Adrenal gland (tissue), 5 donors: Measurements from ENCODE around the gene TASOR2.

Experiments
- POLR2A ChIP-seq, 2 donors: fragments of 450-650 bp; IDR thresholded peaks; one replicate each; pipeline ENCODE4 v1.6.1; 2017; ENCODE audit warnings: antibody characterized with exemption in 2 of 2, mild to moderate bottlenecking in 2 of 2, moderate library complexity in 1 of 2
- TF ChIP-seq, protein P1 (sequence below), 6 experiments: fragments of 450-650 bp in 4 of 6; fragments of 200-600 bp in 2 of 6; sonication (generic) in 1 of 6; IDR thresholded peaks; 1 replicate in 5 of 6; 2 replicates in 1 of 6; pipeline versions ENCODE4 v1.5.1 to v1.8.0; 2016 to 2021; ENCODE audit warnings: antibody characterized with exemption in 6 of 6, mild to moderate bottlenecking in 2 of 6, moderate library complexity in 1 of 6
- donor health status: DM: no; HTN: no; CAD: no.

GRCh38 chr10:5730766-5731165 lies 46.1 kb downstream of the TASOR2 start:
- TF ChIP-seq, protein P1, sequence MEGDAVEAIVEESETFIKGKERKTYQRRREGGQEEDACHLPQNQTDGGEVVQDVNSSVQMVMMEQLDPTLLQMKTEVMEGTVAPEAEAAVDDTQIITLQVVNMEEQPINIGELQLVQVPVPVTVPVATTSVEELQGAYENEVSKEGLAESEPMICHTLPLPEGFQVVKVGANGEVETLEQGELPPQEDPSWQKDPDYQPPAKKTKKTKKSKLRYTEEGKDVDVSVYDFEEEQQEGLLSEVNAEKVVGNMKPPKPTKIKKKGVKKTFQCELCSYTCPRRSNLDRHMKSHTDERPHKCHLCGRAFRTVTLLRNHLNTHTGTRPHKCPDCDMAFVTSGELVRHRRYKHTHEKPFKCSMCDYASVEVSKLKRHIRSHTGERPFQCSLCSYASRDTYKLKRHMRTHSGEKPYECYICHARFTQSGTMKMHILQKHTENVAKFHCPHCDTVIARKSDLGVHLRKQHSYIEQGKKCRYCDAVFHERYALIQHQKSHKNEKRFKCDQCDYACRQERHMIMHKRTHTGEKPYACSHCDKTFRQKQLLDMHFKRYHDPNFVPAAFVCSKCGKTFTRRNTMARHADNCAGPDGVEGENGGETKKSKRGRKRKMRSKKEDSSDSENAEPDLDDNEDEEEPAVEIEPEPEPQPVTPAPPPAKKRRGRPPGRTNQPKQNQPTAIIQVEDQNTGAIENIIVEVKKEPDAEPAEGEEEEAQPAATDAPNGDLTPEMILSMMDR (IDR thresholded peaks at IDR 0.05): no peak
- TF ChIP-seq POLR2A (IDR thresholded peaks at IDR 0.05): no peak
